Measurements from ENCODE around the gene CAMTA1.

CAMTA1 gene

GRCh38 chr1:7507285-7508019, 722.2 kb downstream of the CAMTA1 start:
- DNase-seq = no peak

GRCh38 chr1:7508052-7508933, 723.0 kb downstream of the CAMTA1 start:
- DNase-seq = peak in 1 of 51 donors; percentile 12

- no peak for DNase-seq
Measured at GRCh38 chr1:7508934-7509519, 723.8 kb downstream of the CAMTA1 start.

- no peak for DNase-seq
Measured at GRCh38 chr1:7509598-7509997, 724.3 kb downstream of the CAMTA1 start.

- DNase-seq = no peak
Measured at GRCh38 chr1:7510389-7510931, 725.2 kb downstream of the CAMTA1 start.

- DNase-seq = no peak
Measured at GRCh38 chr1:7511381-7511780, 726.1 kb downstream of the CAMTA1 start.

- no peak for DNase-seq
Measured at GRCh38 chr1:7513081-7513480, 727.8 kb downstream of the CAMTA1 start.

GRCh38 chr1:7515175-7515574, 729.9 kb downstream of the CAMTA1 start:
- no peak for DNase-seq

- DNase-seq = no peak
Measured at GRCh38 chr1:7515904-7516303, 730.6 kb downstream of the CAMTA1 start.

GRCh38 chr1:7516341-7516740, 731.1 kb downstream of the CAMTA1 start:
- no peak for DNase-seq

GRCh38 chr1:7516929-7517328, 731.7 kb downstream of the CAMTA1 start:
- no peak for DNase-seq

- DNase-seq = no peak
Measured at GRCh38 chr1:7517611-7518330, 732.5 kb downstream of the CAMTA1 start.

GRCh38 chr1:7518411-7518810, 733.2 kb downstream of the CAMTA1 start:
- no peak for DNase-seq

- DNase-seq = no peak
Measured at GRCh38 chr1:7519181-7519860, 734.1 kb downstream of the CAMTA1 start.

- DNase-seq = no peak
Measured at GRCh38 chr1:7519861-7520395, 734.7 kb downstream of the CAMTA1 start.

GRCh38 chr1:7520496-7520895, 735.2 kb downstream of the CAMTA1 start:
- DNase-seq = no peak

- DNase-seq = no peak
Measured at GRCh38 chr1:7524341-7525337, 739.4 kb downstream of the CAMTA1 start.

GRCh38 chr1:7525338-7526063, 740.2 kb downstream of the CAMTA1 start:
- DNase-seq = no peak

All from hypothalamus (tissue), 51 donors.